GM12892 (cell line): ENCODE data around the gene KRTAP2-2. TPM values are rescaled to one million over a fixed set of nuclear protein-coding genes. Genes with fewer than 3 reads are reported as not detected.
"Not testable (repeated sequence)": the region's sequence is repeated elsewhere in the genome, so short reads cannot be mapped to it uniquely, and the experiment has no call there.

Source experiments
- DNase-seq: peaks from one replicate; pipeline ENCODE4 v3.0.0; 2011; ENCODE audit not compliant: insufficient read length
- FAIRE-seq: peaks from 2 replicates; lab custom pipeline; 2011; peaks lifted over from hg19 to GRCh38; lab: Jason Lieb, UNC
- POLR2A ChIP-seq: IDR thresholded peaks from 2 replicates; pipeline ENCODE4 v1.6.1; 2011; ENCODE audit warnings: low read depth, low read length, control low read depth
- POLR2AphosphoS5 ChIP-seq: IDR thresholded peaks from 2 replicates; pipeline ENCODE4 v1.6.1; 2011; ENCODE audit warnings: low read depth, low read length, control low read depth
- TAF1 ChIP-seq: IDR thresholded peaks from 2 replicates; pipeline ENCODE4 v1.6.1; 2011; ENCODE audit warnings: low read depth, mild to moderate bottlenecking, control low read depth, low read length, borderline replicate concordance
- polyA plus RNA-seq: library from polyadenylated mRNA; unstranded; fragments of >200 nt; gene quantifications from one replicate; pipeline ENCODE4 v1.2.1, GENCODE V29; 2012; ENCODE audit warnings: missing spikeins, inconsistent platforms; ENCODE audit not compliant: missing spikeins

KRTAP2-2 gene, protein sequence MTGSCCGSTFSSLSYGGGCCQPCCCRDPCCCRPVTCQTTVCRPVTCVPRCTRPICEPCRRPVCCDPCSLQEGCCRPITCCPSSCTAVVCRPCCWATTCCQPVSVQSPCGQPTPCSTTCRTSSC
- polyA plus RNA-seq = not detected

DNA sequence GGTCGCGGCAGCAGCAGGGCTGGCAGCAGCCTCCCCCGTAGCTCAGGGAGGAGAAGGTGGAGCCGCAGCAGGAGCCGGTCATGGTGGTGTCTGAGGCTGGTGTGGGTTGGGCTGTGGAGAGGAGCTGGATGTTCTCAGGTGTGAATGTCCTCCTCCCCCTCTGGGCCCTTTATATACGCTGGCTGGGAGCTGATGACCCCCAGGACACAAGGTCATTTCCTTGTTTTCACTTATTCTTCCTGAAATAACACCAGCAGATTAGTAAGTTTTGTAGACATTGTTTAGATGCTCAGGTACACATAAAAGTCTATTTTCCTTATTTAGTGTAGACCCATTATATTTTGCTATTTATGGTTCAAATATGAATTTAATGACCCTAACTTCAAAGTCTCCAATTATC is at the start of gene KRTAP2-2:
Gene KRTAP2-2, minus strand, starts transcription at position 101 of the 400 bp plus-strand sequence. Its CDS starts 19 bp downstream, at position 82.
- DNase-seq, FAIRE-seq: not testable (repeated sequence)

DNA sequence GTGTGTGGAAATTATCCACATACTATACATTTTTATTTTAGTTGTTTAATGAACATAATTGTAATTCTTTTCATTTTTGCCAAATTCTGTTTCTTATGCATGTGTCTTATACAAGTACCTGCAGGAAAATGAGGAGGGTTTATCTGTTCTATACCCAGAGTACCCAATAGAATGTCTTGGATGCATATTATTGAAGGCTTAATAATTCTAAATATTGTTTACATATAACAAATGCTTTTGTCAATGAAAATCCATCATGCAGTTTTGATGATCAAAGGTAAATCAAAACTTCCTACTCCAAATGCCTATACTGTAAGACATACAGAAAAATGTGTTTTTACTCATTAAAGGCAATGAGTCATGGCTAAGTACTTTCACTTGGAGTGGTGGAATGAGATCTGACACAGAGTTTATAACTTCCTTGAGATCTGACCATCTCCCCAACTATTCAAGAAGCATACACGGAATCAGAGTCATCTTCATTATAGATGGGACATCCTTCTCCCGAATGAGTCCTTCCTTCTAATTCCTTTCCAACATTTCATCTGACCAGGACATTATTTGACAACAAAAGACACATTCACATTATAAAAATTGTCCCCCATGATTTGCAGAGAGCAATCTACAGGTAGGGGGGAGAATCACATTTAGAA is 49.5 kb upstream of the KRTAP2-2 start:
- not testable (repeated sequence) for FAIRE-seq, DNase-seq

DNA sequence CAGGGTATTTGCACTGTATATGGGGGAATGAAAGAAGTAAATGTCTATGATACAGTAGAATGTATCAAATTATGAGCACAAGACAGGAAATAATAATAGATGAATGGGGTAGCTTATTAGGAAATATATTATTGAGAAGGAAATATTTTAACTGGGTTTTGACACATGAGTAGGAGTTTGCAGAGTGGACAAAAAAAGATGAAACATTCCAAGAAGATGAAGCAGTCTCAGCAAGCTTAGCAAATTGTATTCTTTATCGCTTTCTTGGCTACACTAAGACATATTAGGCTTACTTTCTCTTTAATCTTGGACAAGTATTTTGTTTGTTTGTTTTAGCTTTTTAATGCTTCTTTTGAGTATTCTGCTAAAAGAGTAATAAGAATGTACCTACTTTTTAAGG is 48.9 kb upstream of the KRTAP2-2 start:
- no peak for FAIRE-seq
- no peak for DNase-seq
- TF ChIP-seq POLR2A = no peak

DNA sequence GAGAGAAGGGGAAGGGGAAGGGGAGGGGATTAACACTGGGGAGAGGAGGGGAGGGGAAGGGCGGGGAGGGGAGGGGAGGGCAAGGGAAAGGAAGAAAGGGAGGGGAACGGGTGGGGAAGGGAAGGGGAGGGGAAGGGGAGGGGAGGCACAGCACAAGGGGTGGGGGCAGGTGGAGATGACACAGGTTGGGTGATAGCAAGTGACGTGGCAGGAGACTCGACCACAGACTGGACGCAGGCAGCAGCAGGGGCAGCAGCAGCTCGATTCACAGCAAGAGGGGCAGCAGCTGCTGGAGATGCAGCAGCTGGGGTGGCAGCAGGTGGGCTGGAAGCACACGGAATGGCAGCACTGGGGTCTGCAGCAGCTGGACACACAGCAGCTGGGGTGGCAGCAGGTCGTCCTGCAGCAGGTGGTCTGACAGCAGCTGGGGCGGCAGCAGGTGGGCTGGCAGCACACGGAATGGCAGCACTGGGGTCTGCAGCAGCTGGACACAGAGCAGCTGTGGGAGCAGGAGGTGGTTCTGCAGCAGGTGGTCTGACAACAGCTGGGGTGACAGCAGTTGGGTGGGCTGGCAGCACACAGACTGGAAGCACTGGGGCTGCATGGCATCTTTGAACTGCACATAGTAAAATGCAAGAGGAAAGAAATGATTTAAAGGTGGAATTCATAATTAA is 46.7 kb upstream of the KRTAP2-2 start, which contains the start of gene KRTAP4-16:
Gene KRTAP4-16, minus strand, starts transcription at position 624 of the 674 bp plus-strand sequence. Its CDS starts 0 bp downstream, at position 624.
- no peak for FAIRE-seq
- TF ChIP-seq POLR2A = no peak
- no peak for TF ChIP-seq TAF1
- TF ChIP-seq POLR2AphosphoS5 = no peak
- DNase-seq = no peak

DNA sequence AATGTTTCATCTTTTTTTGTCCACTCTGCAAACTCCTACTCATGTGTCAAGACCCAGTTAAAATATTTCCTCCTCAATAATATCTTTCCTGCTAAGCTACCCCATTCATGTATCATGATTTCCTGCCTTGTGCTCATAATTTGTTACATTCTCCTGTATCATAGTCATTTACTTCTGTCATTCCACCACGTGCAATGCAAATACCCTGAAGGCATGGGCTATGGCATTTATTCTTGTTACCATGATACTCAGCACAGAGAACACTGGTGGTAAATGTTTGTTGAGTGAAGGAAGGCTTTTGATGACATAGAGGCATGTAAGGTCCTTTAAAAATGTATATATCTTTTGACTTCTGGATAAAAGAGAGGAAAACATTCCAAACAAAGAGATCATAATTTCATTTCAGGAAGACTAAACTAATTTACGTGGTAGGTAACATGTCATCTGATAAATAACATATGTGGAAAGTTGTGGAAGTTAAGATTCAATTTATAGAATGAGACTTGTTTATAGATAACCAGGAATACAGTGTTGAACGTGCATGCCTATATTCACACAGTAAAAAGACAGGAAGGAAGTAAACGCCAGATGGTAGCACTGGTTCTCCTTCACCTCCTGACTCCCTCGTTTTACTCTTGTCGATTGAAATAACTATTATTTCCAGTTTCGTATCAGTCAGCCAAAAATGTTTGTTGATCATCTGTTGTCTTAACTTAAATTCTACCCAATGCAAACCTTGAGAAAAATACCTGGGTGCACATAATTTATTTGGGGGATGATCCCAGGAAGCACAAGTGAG is 44.9 kb upstream of the KRTAP2-2 start:
- FAIRE-seq, DNase-seq: not testable (repeated sequence)

DNA sequence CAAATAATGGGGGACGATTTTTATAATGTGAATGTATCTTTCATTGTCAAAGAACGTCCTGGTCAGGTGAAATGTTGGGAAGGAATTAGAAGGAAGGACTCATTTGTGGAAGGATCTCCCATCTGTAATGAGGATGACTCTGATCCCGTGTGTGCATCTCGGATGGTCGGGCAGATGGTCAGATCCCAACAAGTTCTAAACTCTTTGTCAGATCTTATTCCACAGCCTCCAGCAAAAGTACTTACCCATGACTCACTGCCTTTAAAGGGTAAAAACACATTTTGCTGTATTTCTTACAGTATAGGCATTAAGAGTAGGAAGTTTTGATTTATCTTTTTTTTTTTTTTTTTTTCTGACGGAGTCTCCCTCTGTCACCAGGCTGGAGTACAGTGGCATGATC is 43.5 kb upstream of the KRTAP2-2 start:
- TF ChIP-seq POLR2AphosphoS5 (no peak), POLR2A (no peak), TAF1 (no peak)
- FAIRE-seq = no peak
- DNase-seq = no peak

DNA sequence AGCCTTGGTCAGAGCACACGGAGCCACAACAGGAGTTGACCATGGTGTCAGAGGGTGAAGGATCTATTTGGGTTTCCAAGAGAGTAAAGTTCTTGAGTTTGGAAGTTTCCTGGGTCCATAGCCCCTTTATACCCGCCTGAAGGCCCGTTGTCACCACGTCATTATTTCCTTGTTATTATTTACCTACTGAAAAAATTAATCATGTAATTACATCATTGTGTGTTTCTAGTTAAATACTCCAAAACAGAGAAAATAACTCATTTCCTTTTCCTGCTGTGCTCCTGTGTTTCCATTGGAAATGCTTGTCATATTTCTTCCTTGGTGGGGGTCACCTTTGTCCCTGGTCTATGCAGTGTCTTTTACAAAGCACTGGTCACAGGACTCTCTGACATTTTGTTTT is 43.0 kb upstream of the KRTAP2-2 start, which contains the start of gene KRTAP4-8:
Gene KRTAP4-8, minus strand, starts transcription at position 101 of the 400 bp plus-strand sequence. Its CDS starts 58 bp downstream, at position 43.
- FAIRE-seq = no peak
- no peak for TF ChIP-seq POLR2A
- no peak for TF ChIP-seq POLR2AphosphoS5
- no peak for TF ChIP-seq TAF1

DNA sequence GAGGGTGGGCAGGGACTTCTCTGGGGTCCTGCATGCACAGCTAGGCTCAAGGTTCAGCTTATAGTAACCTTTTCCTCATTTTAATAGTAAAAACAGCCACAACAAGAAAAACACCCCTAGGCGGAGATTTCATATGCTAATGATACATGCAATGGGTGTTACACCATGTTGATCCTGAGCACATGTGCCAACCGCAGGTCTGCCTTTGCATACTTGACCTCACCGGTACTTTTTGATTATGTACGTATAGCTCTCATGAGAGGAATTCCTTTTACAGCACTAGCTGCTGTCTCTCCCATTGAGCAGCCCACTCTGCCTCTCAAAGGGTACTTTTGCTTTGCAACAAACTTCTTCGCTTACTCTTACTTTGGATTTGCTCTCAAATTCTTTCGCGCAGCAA is 41.0 kb upstream of the KRTAP2-2 start:
- DNase-seq = no peak
- FAIRE-seq = no peak
- TF ChIP-seq TAF1 (no peak), POLR2AphosphoS5 (no peak), POLR2A (no peak)

More for the DNA sequence above, 43.0 kb upstream of the KRTAP2-2 start, which contains the start of gene KRTAP4-8:
- no peak for DNase-seq

DNA sequence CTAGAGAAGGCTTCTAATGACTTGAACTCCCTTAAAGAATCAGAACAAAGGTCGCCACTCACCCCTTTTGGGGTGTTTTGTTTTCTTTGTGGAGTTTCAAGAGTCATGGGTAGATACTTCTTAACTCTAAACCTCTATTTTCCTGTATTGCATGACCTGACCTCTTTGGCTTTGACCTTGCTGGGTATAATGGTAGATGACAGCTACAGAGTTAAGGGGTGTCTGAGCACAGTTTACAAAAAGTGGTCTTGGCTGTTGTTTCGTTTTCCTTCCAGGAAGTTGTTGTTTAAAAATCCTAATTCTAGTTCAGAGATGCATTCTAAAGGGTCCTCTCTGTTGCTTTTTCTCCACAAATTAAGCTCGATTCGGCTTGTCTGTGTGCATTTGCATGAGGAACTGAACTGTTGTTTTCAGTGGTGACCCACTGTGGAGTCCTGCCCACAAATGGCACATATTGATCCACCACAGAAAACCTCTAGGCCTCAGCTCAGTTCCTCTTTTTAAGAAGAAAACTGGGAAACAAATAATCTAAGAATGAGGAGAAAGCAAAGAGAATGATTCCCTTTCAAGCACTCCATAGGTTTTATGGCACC is 33.8 kb upstream of the KRTAP2-2 start:
- not testable (repeated sequence) for FAIRE-seq, DNase-seq

DNA sequence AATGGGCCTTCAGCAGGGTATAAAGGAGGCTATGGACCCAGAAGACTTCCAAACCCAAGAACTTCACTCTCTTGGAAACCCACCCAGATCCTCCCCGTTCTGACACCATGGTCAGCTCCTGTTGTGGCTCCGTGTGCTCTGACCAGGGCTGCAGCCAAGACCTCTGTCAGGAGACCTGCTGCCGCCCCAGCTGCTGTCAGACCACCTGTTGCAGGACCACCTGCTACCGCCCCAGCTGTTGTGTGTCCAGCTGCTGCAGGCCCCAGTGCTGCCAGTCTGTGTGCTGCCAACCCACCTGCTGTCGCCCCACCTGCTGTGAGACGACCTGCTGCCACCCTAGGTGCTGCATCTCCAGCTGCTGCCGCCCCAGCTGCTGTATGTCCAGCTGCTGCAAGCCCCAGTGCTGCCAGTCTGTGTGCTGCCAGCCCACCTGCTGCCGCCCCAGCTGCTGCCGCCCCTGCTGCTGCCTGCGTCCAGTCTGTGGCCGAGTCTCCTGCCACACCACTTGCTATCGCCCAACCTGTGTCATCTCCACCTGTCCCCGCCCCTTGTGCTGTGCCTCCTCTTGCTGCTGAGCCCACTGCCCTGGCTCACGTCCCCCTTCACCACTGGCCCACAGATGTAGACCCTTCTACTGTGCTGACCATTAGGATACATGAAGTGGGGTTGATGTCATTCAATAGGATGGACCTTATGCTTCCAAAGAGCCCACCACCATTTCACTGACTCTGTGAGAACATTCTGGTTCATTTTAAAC is 29.2 kb upstream of the KRTAP2-2 start, which contains the start of gene KRTAP4-7:
Gene KRTAP4-7, plus strand, starts transcription at position 51 of the 757 bp plus-strand sequence. Its CDS starts 57 bp downstream, at position 108.
- not testable (repeated sequence) for FAIRE-seq, DNase-seq

DNA sequence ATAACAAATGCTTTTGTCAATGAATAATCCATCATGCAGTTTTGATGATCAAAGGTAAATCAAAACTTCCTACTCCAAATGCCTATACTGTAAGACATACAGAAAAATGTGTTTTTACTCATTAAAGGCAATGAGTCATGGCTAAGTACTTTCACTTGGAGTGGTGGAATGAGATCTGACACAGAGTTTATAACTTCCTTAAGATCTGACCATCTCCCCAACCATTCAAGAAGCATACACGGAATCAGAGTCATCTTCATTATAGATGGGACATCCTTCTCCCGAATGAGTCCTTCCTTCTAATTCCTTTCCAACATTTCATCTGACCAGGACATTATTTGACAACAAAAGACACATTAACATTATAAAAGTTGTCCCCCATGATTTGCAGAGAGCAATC is 28.4 kb upstream of the KRTAP2-2 start:
- not testable (repeated sequence) for DNase-seq, FAIRE-seq
